ENCODE measurements around the gene USPL1. TPM values are rescaled to one million over a fixed set of nuclear protein-coding genes. Genes with fewer than 3 reads are reported as not detected.

Gene USPL1
- total and polyA plus RNA-seq, 2 of the 13 experiments (the other 11 are each of a cell fraction or from before 2014, with no cell fraction given) = 13.7 to 15.9 TPM

- no peak for ATAC-seq
- 0% methylated on average over 1 of the region's 1 CpG for WGBS (ENCODE audit: low lambda C conversion rate)
- Histone ChIP-seq H3K4me2 (ENCODE audit: low read depth, low read length) (no peak overlapping the region), H3K4me1 (ENCODE audit: insufficient read depth, low read length) (no peaks in the 10 kb centered on the region), H3K27me3 (ENCODE audit: control insufficient read depth in 1 of 2, insufficient read depth in 2 of 2, low read length in 2 of 2) (no peaks in the 10 kb centered on the region), H3K36me3 (replicated peaks in 1 of 2; ENCODE audit: control insufficient read depth in 1 of 2, insufficient read depth in 2 of 2, low read length in 2 of 2) (no peaks in the 10 kb centered on the region), H3K79me2 (ENCODE audit: insufficient read depth, low read length) (no peaks in the 10 kb centered on the region), H3K9me3 (ENCODE audit: low read length) (no peaks in the 10 kb centered on the region), H3K27ac (ENCODE audit: extremely low read length, insufficient read depth, low read length) (no peak overlapping the region), H3K9ac (ENCODE audit: insufficient read depth, low read depth, low read length) (no peak overlapping the region), H2AFZ (ENCODE audit: low read length) (no peak overlapping the region), H3K4me3 (replicated peaks in 1 of 3; ENCODE audit: insufficient read depth in 1 of 3, low read depth in 2 of 3, low read length in 3 of 3) (no peak overlapping the region), H4K20me1 (ENCODE audit: insufficient read depth, low read length) (no peaks in the 10 kb centered on the region)
- ChIA-PET POLR2A (no interaction called here), CTCF (ENCODE audit: low intra/inter-chr PET ratio, low total read pairs) (interaction anchor here (1.2 kb wide), 1 partner anchor 226 kb away, joined by 6 read pairs; no protein-coding TSS in a partner anchor)
- BruUV-seq (replicated peaks) = no TSS peak
- FAIRE-seq = peak; percentile 23
- intact Hi-C loops (cut with micrococcal nuclease; ENCODE audit: unreplicated experiment) (loop anchor here (1.0 kb wide), 1 partner anchor 226 kb away; no protein-coding TSS in a partner anchor), in situ Hi-C loops (cut with HindIII; ENCODE audit: extremely low pct_ligation_motif_present, low pct_unique_long_range_greater_than_20kb) (no loop called here)
- TF ChIP-seq ZNF713 (CRISPR knock-in tag; IDR thresholded peaks at IDR 0.05) = no peak
- no peak for TF ChIP-seq ZNF784 (CRISPR knock-in tag; IDR thresholded peaks at IDR 0.05; ENCODE audit: borderline replicate concordance)
- TF ChIP-seq TEAD3 (CRISPR knock-in tag; optimal IDR thresholded peaks at IDR 0.05; ENCODE audit: borderline replicate concordance) = no peak
- peak; percentile 47 for TF ChIP-seq STAG1 (CRISPR knock-in tag; IDR thresholded peaks at IDR 0.05)
- TF ChIP-seq SOX5 (CRISPR knock-in tag; IDR thresholded peaks at IDR 0.05; ENCODE audit: borderline replicate concordance) = no peak
- 0 out of 2 replicates have a peak, but pooled peaks have one; percentile 21 for TF ChIP-seq SMC3 (IDR thresholded peaks at IDR 0.05; ENCODE audit: low read length)
- TF ChIP-seq ZNF577 (CRISPR knock-in tag; IDR thresholded peaks at IDR 0.05; ENCODE audit: borderline replicate concordance, low read depth) = no peak
- TF ChIP-seq CTCF (CRISPR knock-in tag; IDR thresholded peaks at IDR 0.05) = peak; percentile 44
- no peak for TF ChIP-seq ZNF253 (CRISPR knock-in tag; IDR thresholded peaks at IDR 0.05; ENCODE audit: borderline replicate concordance)
- no peak for TF ChIP-seq ZIK1 (CRISPR knock-in tag; IDR thresholded peaks at IDR 0.05; ENCODE audit: borderline replicate concordance, low read depth)
- no peak for TF ChIP-seq DDIT3 (CRISPR knock-in tag; IDR thresholded peaks at IDR 0.05)
- peak; percentile 8 for DNase-seq (ENCODE audit: low spot score)
These were observed 36.1 kb upstream of the USPL1 start for GRCh38 chr13:30581582-30581981.
